Neural cell (in vitro differentiated cells): ENCODE results near the gene PLEKHN1.

Experiments used
- CTCF ChIP-seq: fragments of 450-650 bp; IDR thresholded peaks from 2 replicates; pipeline ENCODE4 v1.5.1; 2014; ENCODE audit warnings: antibody characterized with exemption, mild to moderate bottlenecking, moderate library complexity; ENCODE audit not compliant: poor library complexity, severe bottlenecking
- EZH2 ChIP-seq: fragments of 200-600, 300-800 bp; shearing (Covaris generic), sonication (generic); IDR thresholded peaks from 2 replicates; pipeline ENCODE4 v1.6.1; 2014; ENCODE audit warnings: antibody characterized with exemption, low read length, borderline replicate concordance, mild to moderate bottlenecking; ENCODE audit not compliant: insufficient read depth, poor library complexity, severe bottlenecking
- POLR2AphosphoS5 ChIP-seq: IDR thresholded peaks from 2 replicates; pipeline ENCODE4 v1.6.1; 2012
- RAD21 ChIP-seq: fragments of 450-650 bp; conservative IDR thresholded peaks from 2 replicates; pipeline ENCODE4 v1.6.1; 2014; ENCODE audit warnings: antibody characterized with exemption, mild to moderate bottlenecking, moderate library complexity
- REST ChIP-seq: IDR thresholded peaks from 2 replicates; pipeline ENCODE4 v1.6.1; 2012; ENCODE audit warnings: borderline replicate concordance
- SMC3 ChIP-seq: fragments of 450-650 bp; conservative IDR thresholded peaks from 2 replicates; pipeline ENCODE4 v1.6.1; 2014; ENCODE audit warnings: antibody characterized with exemption, mild to moderate bottlenecking, moderate library complexity; ENCODE audit not compliant: poor library complexity

DNA sequence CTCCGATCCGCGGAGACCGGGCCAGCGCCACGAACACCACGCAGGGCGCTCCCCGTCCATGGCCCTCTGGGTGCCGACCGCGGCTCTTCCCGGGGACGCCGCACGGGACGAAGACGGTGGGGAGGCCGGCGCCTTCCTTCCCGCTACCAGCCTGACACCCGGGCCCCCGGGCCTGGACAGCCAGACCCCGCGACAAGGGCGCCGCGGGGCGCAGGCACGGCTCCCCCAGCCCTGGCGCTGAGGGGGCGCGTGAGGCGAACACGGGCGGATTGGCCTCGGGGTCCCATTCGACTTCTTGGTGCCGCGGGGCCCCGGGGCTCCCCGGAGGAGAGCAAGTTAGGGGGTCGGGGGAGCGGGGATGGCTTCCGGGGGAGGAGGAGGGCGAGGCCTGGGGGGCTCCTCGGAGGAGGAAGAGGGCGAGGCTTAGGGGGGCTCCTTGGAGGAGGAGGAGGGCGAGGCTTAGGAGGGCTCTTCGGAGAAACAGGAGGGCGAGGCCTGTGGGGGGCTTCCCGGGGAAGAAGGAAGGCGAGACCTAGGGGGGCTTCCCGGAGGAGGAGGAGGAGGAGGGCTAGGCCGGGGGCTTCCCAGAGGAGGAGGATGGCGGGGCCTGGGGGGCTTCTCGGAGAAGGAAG is 6.4 kb upstream of the PLEKHN1 start:
- TF ChIP-seq CTCF, result no peak
- TF ChIP-seq SMC3, result no peak
- TF ChIP-seq RAD21, result no peak
- TF ChIP-seq POLR2AphosphoS5, result no peak
- TF ChIP-seq REST, result no peak
- TF ChIP-seq EZH2, result no peak
